ENCODE data around the gene IQGAP2.
"Not testable (repeated sequence)": the region's sequence is repeated elsewhere in the genome, so short reads cannot be mapped to it uniquely, and the experiment has no call there.

IQGAP2 gene

GRCh38 chr5:76545184-76545583, 142.1 kb downstream of the IQGAP2 start:
- DNase-seq = no peak

- DNase-seq = peak; percentile 13 to 67
Measured at GRCh38 chr5:76546497-76547102, 143.5 kb downstream of the IQGAP2 start.

- DNase-seq = no peak
Measured at GRCh38 chr5:76547242-76547890, 144.3 kb downstream of the IQGAP2 start.

GRCh38 chr5:76547891-76548524, 144.9 kb downstream of the IQGAP2 start:
- no peak for DNase-seq

GRCh38 chr5:76548525-76549229, 145.6 kb downstream of the IQGAP2 start:
- peak; percentile 80 to 93 for DNase-seq

- DNase-seq = not testable (repeated sequence)
Measured at GRCh38 chr5:76550881-76551280, 147.8 kb downstream of the IQGAP2 start.

GRCh38 chr5:76552546-76552945, 149.5 kb downstream of the IQGAP2 start:
- no peak for DNase-seq

- no peak for DNase-seq
Measured at GRCh38 chr5:76553251-76553650, 150.2 kb downstream of the IQGAP2 start.

- no peak for DNase-seq
Measured at GRCh38 chr5:76555114-76555513, 152.0 kb downstream of the IQGAP2 start.

GRCh38 chr5:76555717-76556116, 152.6 kb downstream of the IQGAP2 start:
- DNase-seq = no peak

- DNase-seq = no peak
Measured at GRCh38 chr5:76556511-76557221, 153.6 kb downstream of the IQGAP2 start.

GRCh38 chr5:76560952-76561891, 158.1 kb downstream of the IQGAP2 start:
- no peak for DNase-seq

GRCh38 chr5:76561959-76562358, 158.9 kb downstream of the IQGAP2 start:
- no peak for DNase-seq

- no peak for DNase-seq
Measured at GRCh38 chr5:76565009-76565408, 161.9 kb downstream of the IQGAP2 start.

GRCh38 chr5:76570153-76570552, 167.1 kb downstream of the IQGAP2 start:
- DNase-seq = no peak

- no peak for DNase-seq
Measured at GRCh38 chr5:76571559-76571958, 168.5 kb downstream of the IQGAP2 start.

GRCh38 chr5:76576450-76576849, 173.4 kb downstream of the IQGAP2 start:
- DNase-seq = no peak

- DNase-seq = no peak
Measured at GRCh38 chr5:76576996-76577395, 173.9 kb downstream of the IQGAP2 start.

- peak; percentile 30 to 70 for DNase-seq
Measured at GRCh38 chr5:76579166-76579937, 176.3 kb downstream of the IQGAP2 start.

GRCh38 chr5:76580981-76581380, 177.9 kb downstream of the IQGAP2 start:
- no peak for DNase-seq

Measured in NCI-H524 (cell line).